ENCODE results near the gene ARMC6. TPM values are rescaled to one million over a fixed set of nuclear protein-coding genes. Genes with fewer than 3 reads are reported as not detected.

ARMC6 gene
- total RNA-seq, 1 experiment from 2014 or later: 51.4 TPM

- no peaks in the 10 kb centered on the region for H3K9me3 ChIP-seq (ENCODE audit: control insufficient read depth, insufficient read depth, low read depth, low read length)
- no peaks in the 10 kb centered on the region; the same call in 1 of the 2 replicates for H3K4me1 ChIP-seq (ENCODE audit: control insufficient read depth, insufficient read depth, low read length)
- CTCF ChIA-PET: no interaction called here
- no peak overlapping the region for H3K4me3 ChIP-seq (ENCODE audit: low read depth in 2 of 2, low read length in 2 of 2)
- in situ Hi-C loops (cut with HindIII; ENCODE audit: low pct_unique_long_range_greater_than_20kb, low sequenced_read_pairs): no loop called here
- no peak for ATAC-seq
- no peak overlapping the region for H3K27ac ChIP-seq (ENCODE audit: low read length)
- no peaks in the 10 kb centered on the region for H3K27me3 ChIP-seq (ENCODE audit: control insufficient read depth, insufficient read depth, low read length)
- intact Hi-C loops (cut with micrococcal nuclease; ENCODE audit: unreplicated experiment): no loop called here
- POLR2A ChIA-PET: no interaction called here
- no peaks in the 10 kb centered on the region for H3K36me3 ChIP-seq (ENCODE audit: control insufficient read depth, insufficient read depth, low read length)
- BruUV-seq (replicated peaks): no TSS peak
- no peak for DNase-seq (ENCODE audit: low read depth, low spot score)
- TF ChIP-seq SIN3A (IDR thresholded peaks at IDR 0.05; ENCODE audit: borderline replicate concordance, insufficient read depth, low read depth, low read length) (no peak), POLR2AphosphoS5 (IDR thresholded peaks at IDR 0.05; ENCODE audit: low read depth, low read length) (no peak), TCF7L2 (IDR thresholded peaks at IDR 0.05; ENCODE audit: low read depth, low read length) (no peak), CTCF (IDR thresholded peaks at IDR 0.05) (no peak)
- TF ChIP-seq, protein P1, sequence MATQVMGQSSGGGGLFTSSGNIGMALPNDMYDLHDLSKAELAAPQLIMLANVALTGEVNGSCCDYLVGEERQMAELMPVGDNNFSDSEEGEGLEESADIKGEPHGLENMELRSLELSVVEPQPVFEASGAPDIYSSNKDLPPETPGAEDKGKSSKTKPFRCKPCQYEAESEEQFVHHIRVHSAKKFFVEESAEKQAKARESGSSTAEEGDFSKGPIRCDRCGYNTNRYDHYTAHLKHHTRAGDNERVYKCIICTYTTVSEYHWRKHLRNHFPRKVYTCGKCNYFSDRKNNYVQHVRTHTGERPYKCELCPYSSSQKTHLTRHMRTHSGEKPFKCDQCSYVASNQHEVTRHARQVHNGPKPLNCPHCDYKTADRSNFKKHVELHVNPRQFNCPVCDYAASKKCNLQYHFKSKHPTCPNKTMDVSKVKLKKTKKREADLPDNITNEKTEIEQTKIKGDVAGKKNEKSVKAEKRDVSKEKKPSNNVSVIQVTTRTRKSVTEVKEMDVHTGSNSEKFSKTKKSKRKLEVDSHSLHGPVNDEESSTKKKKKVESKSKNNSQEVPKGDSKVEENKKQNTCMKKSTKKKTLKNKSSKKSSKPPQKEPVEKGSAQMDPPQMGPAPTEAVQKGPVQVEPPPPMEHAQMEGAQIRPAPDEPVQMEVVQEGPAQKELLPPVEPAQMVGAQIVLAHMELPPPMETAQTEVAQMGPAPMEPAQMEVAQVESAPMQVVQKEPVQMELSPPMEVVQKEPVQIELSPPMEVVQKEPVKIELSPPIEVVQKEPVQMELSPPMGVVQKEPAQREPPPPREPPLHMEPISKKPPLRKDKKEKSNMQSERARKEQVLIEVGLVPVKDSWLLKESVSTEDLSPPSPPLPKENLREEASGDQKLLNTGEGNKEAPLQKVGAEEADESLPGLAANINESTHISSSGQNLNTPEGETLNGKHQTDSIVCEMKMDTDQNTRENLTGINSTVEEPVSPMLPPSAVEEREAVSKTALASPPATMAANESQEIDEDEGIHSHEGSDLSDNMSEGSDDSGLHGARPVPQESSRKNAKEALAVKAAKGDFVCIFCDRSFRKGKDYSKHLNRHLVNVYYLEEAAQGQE (IDR thresholded peaks at IDR 0.05; ENCODE audit: insufficient read depth in 1 of 2, low read depth in 2 of 2, low read length in 1 of 2): no peak
These were observed 10.5 kb downstream of the ARMC6 start for GRCh38 chr19:19043881-19044280.

DNA sequence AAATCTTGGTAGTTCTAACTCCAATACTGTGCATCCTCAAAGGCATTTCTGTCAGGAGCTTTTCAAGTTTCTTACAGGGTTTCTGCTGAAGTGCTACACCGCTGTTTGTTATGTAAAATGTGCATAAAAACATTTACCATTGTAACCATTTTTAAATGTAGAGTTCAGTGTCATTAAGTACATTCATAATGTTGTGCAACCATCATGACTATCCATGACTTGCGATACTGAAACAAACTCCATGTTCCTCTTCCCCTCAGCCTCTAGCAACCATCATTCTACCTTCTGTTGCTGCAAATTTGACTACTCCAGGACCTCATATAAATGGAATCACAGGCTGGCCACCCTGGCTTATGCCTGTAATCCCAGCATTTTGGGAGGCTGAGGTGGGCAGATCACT lies 16.0 kb downstream of the ARMC6 start:
- DNase-seq (ENCODE audit: low read depth, low spot score) (no peak), ATAC-seq (no peak)
- H3K36me3 ChIP-seq (ENCODE audit: control insufficient read depth, insufficient read depth, low read length): 0 out of 2 replicates have a peak, but pooled peaks cover 3% of the 10 kb centered on the region
- H3K4me1 ChIP-seq (ENCODE audit: control insufficient read depth, insufficient read depth, low read length): no peaks in the 10 kb centered on the region
- intact Hi-C loops (cut with micrococcal nuclease; ENCODE audit: unreplicated experiment): no loop called here
- H3K4me3 ChIP-seq (ENCODE audit: low read depth in 2 of 2, low read length in 2 of 2): no peak overlapping the region
- TF ChIP-seq CTCF (IDR thresholded peaks at IDR 0.05) (no peak), TCF7L2 (IDR thresholded peaks at IDR 0.05; ENCODE audit: low read depth, low read length) (no peak), POLR2AphosphoS5 (IDR thresholded peaks at IDR 0.05; ENCODE audit: low read depth, low read length) (no peak), SIN3A (IDR thresholded peaks at IDR 0.05; ENCODE audit: borderline replicate concordance, insufficient read depth, low read depth, low read length) (no peak)
- TF ChIP-seq, protein P1 (IDR thresholded peaks at IDR 0.05; ENCODE audit: insufficient read depth in 1 of 2, low read depth in 2 of 2, low read length in 1 of 2): no peak
- BruUV-seq (replicated peaks): no TSS peak
- no peaks in the 10 kb centered on the region for H3K27me3 ChIP-seq (ENCODE audit: control insufficient read depth, insufficient read depth, low read length)
- ChIA-PET POLR2A (no interaction called here), CTCF (no interaction called here)
- in situ Hi-C loops (cut with HindIII; ENCODE audit: low pct_unique_long_range_greater_than_20kb, low sequenced_read_pairs): no loop called here
- no peak overlapping the region for H3K27ac ChIP-seq (ENCODE audit: low read length)
- no peaks in the 10 kb centered on the region for H3K9me3 ChIP-seq (ENCODE audit: control insufficient read depth, insufficient read depth, low read depth, low read length)
